ENCODE measurements around the gene RAPGEF5. TPM values are rescaled to one million over a fixed set of nuclear protein-coding genes. Genes with fewer than 3 reads are reported as not detected.

RAPGEF5 gene
- total and polyA plus RNA-seq, 12 donors = 5.1 to 87.0 (median 26.0) TPM

DNA sequence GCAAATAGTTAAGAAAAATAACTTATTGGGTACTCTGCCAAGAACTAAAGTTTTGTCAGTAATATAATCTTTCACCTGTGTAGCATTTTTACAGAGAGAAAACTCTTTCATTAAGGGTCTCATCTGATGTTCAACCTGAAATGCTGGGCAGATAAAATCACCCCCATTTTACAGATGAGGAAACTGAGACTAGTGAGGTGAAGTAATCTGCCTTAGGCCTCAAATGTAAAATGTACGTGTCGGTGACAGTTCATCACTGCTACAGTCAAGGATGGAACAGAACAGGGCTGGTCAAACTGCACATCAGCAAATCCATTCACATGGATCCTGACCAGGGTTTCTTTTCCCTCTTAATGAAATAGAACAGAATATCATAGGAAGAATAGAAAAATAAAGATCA lies 121.8 kb downstream of the RAPGEF5 start:
- 76 to 99% (median 93%) methylated on average over 2 of the region's 2 CpGs for WGBS, 4 donors
- Histone ChIP-seq H3K9me3 (replicated peaks in 1 of 3) (no peaks in the 10 kb centered on the region), H3K4me1 (replicated peaks in 1 of 2) (no peaks in the 10 kb centered on the region), H3K27ac (no peak overlapping the region), H3K27me3 (no peaks in the 10 kb centered on the region), H3K36me3 (replicated peaks in 1 of 2) (no peaks in the 10 kb centered on the region), H3K4me3 (no peak overlapping the region)
- no peak for DNase-seq
- TF ChIP-seq, protein P1, sequence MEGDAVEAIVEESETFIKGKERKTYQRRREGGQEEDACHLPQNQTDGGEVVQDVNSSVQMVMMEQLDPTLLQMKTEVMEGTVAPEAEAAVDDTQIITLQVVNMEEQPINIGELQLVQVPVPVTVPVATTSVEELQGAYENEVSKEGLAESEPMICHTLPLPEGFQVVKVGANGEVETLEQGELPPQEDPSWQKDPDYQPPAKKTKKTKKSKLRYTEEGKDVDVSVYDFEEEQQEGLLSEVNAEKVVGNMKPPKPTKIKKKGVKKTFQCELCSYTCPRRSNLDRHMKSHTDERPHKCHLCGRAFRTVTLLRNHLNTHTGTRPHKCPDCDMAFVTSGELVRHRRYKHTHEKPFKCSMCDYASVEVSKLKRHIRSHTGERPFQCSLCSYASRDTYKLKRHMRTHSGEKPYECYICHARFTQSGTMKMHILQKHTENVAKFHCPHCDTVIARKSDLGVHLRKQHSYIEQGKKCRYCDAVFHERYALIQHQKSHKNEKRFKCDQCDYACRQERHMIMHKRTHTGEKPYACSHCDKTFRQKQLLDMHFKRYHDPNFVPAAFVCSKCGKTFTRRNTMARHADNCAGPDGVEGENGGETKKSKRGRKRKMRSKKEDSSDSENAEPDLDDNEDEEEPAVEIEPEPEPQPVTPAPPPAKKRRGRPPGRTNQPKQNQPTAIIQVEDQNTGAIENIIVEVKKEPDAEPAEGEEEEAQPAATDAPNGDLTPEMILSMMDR (IDR thresholded peaks at IDR 0.05) = no peak
- no peak for TF ChIP-seq POLR2A (IDR thresholded peaks at IDR 0.05)
- intact Hi-C loops (cut with DNase I) = no loop called here

DNA sequence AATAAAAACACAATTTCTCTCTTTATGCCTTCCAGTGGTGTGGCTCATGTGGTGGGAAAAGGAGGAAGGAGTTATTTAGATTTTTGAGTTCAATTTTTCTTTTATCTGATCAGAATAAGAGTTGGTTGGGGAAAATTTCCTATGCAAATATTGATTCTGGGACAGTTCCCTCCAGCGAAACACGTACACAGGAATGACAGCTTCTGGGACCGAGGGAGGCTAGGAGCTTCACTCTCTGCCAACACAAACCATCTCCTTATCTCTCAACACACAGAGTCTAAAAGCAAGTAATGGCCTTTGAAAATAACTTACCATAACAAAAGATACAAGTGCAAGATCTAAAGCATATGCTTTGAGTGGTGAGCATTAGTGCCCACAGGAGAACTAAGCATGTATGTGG lies 122.7 kb downstream of the RAPGEF5 start:
- H3K4me1 ChIP-seq (replicated peaks in 1 of 2) = no peaks in the 10 kb centered on the region

DNA sequence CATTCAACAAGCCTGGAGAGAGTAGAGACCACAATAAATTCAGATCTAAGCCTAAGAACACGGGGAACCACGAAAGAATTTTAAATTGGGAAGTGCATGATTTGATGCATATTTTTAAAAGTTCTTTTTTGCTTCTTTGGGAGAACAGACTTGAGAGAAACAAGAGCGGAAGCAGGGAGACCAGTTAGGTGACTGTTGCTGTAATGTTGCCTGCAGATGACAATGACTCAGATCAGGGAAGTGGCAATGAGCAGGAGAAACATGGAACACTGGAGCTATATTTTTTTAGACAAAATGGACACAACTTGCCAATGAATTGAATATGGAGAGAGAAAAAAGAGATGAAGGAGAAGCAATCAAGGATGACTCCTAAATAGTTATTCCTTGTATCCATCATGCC lies 125.1 kb downstream of the RAPGEF5 start:
- no peak for DNase-seq
- H3K9me3 ChIP-seq (replicated peaks in 1 of 3) = no peaks in the 10 kb centered on the region
- H3K27ac ChIP-seq = no peak overlapping the region
- H3K4me1 ChIP-seq (replicated peaks in 1 of 2) = no peaks in the 10 kb centered on the region
- no peak overlapping the region for H3K4me3 ChIP-seq
- WGBS, 4 donors = 85 to 92% (median 89%) methylated on average over 3 of the region's 3 CpGs
- intact Hi-C loops (cut with DNase I) = no loop called here
- TF ChIP-seq, protein P1 (IDR thresholded peaks at IDR 0.05) = no peak
- no peak for TF ChIP-seq POLR2A (IDR thresholded peaks at IDR 0.05)
- H3K36me3 ChIP-seq (replicated peaks in 1 of 2) = no peaks in the 10 kb centered on the region
- H3K27me3 ChIP-seq = no peaks in the 10 kb centered on the region

More for the DNA sequence above, 122.7 kb downstream of the RAPGEF5 start:
- TF ChIP-seq, protein P1 (IDR thresholded peaks at IDR 0.05) = no peak
- no peak for TF ChIP-seq POLR2A (IDR thresholded peaks at IDR 0.05)
- no peak for DNase-seq
- no peaks in the 10 kb centered on the region for H3K36me3 ChIP-seq (replicated peaks in 1 of 2)
- H3K4me3 ChIP-seq = no peak overlapping the region
- 29 to 58% (median 43%) methylated on average over 3 of the region's 3 CpGs for WGBS, 4 donors
- no peaks in the 10 kb centered on the region for H3K27me3 ChIP-seq
- no peaks in the 10 kb centered on the region for H3K9me3 ChIP-seq (replicated peaks in 1 of 3)
- no peak overlapping the region for H3K27ac ChIP-seq
- intact Hi-C loops (cut with DNase I) = no loop called here

DNA sequence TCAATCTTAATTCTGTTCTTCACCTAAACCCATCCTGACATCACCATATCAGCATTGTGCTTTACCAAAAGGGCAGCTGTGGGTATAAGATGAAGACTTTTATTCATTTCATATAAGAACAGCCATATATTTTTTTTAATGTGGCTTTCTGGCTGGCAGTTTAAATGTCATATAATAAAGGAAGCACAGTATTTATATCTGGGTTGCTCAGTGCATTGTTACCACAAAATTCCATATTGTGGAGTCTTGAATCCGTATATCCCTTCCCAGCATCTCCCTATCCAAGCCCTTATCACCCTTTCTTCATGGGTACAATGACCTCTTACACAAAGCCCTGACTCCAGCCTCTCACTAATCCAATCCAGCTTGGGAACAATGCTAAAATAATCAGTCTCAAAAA lies 125.8 kb downstream of the RAPGEF5 start:
- no peak overlapping the region for H3K4me3 ChIP-seq
- H3K9me3 ChIP-seq (replicated peaks in 1 of 3) = no peaks in the 10 kb centered on the region
- H3K27ac ChIP-seq = no peak overlapping the region
- TF ChIP-seq, protein P1 (IDR thresholded peaks at IDR 0.05) = no peak
- TF ChIP-seq POLR2A (IDR thresholded peaks at IDR 0.05) = no peak
- no peak for DNase-seq
- H3K27me3 ChIP-seq = no peaks in the 10 kb centered on the region
- intact Hi-C loops (cut with DNase I) = no loop called here
- WGBS, 4 donors = 44 to 88% (median 61%) methylated on average over 1 of the region's 1 CpG
- H3K4me1 ChIP-seq (replicated peaks in 1 of 2) = no peaks in the 10 kb centered on the region
- no peaks in the 10 kb centered on the region for H3K36me3 ChIP-seq (replicated peaks in 1 of 2)
